ENCODE measurements around the gene MYO9B.
A peak's percentile ranks its signal among the peaks of the same experiment; 100 is the strongest.

The MYO9B gene

GRCh38 chr19:17232258-17232657 lies 156.7 kb downstream of the MYO9B start:
- Histone ChIP-seq H3K36me3 (replicated peaks; ENCODE audit: low read depth, low read length) (peaks cover 13% of the 10 kb centered on the region), H3K79me2 (ENCODE audit: low read length) (peaks cover 11% of the 10 kb centered on the region), H3K4me1 (ENCODE audit: low read length) (peaks cover 11% of the 10 kb centered on the region), H3K27me3 (ENCODE audit: low read depth, low read length) (no peaks in the 10 kb centered on the region), H2AFZ (ENCODE audit: low read depth, low read length) (no peak overlapping the region), H3K27ac (ENCODE audit: low read length) (no peak overlapping the region), H3K4me2 (ENCODE audit: low read length) (no peak overlapping the region), H3K4me3 (ENCODE audit: low read length) (no peak overlapping the region), H4K20me1 (ENCODE audit: insufficient read depth, low read length) (peaks cover 11% of the 10 kb centered on the region; the same call in 1 of the 2 replicates), H3K9ac (ENCODE audit: low read length) (no peak overlapping the region), H3K9me3 (ENCODE audit: insufficient read depth, low read length) (no peaks in the 10 kb centered on the region)
- no peak for TF ChIP-seq CTCF (IDR thresholded peaks at IDR 0.05; ENCODE audit: low read depth, low read length)
- TF ChIP-seq EZH2phosphoT487 (IDR thresholded peaks at IDR 0.05; ENCODE audit: low read depth), result no peak

- peaks cover 11% of the 10 kb centered on the region for H3K79me2 ChIP-seq (ENCODE audit: low read length)
- peaks cover 16% of the 10 kb centered on the region for H3K36me3 ChIP-seq (replicated peaks; ENCODE audit: low read depth, low read length)
- H3K9me3 ChIP-seq (ENCODE audit: insufficient read depth, low read length), result no peaks in the 10 kb centered on the region
- H3K27me3 ChIP-seq (ENCODE audit: low read depth, low read length), result no peaks in the 10 kb centered on the region
- H4K20me1 ChIP-seq (ENCODE audit: insufficient read depth, low read length), result peaks cover 11% of the 10 kb centered on the region; the same call in 1 of the 2 replicates
- peaks cover 11% of the 10 kb centered on the region for H3K4me1 ChIP-seq (ENCODE audit: low read length)
- TF ChIP-seq CTCF (IDR thresholded peaks at IDR 0.05; ENCODE audit: low read depth, low read length) (no peak), EZH2phosphoT487 (IDR thresholded peaks at IDR 0.05; ENCODE audit: low read depth) (no peak)
- peak overlapping the region; percentile 37 for H3K27ac ChIP-seq (ENCODE audit: low read length)
- no peak overlapping the region for H2AFZ ChIP-seq (ENCODE audit: low read depth, low read length)
- peak overlapping the region; percentile 72 for H3K9ac ChIP-seq (ENCODE audit: low read length)
- peak overlapping the region; percentile 98 for H3K4me2 ChIP-seq (ENCODE audit: low read length)
- peak overlapping the region; percentile 84 for H3K4me3 ChIP-seq (ENCODE audit: low read length)
Observed at GRCh38 chr19:17234911-17235299, 159.3 kb downstream of the MYO9B start.

- peak overlapping the region; percentile 84 for H3K4me3 ChIP-seq (ENCODE audit: low read length)
- H3K27me3 ChIP-seq (ENCODE audit: low read depth, low read length), result no peaks in the 10 kb centered on the region
- no peak overlapping the region; the same call in 1 of the 2 replicates for H2AFZ ChIP-seq (ENCODE audit: low read depth, low read length)
- H3K4me1 ChIP-seq (ENCODE audit: low read length), result peaks cover 11% of the 10 kb centered on the region
- peak overlapping the region; percentile 72 for H3K9ac ChIP-seq (ENCODE audit: low read length)
- H3K79me2 ChIP-seq (ENCODE audit: low read length), result peaks cover 11% of the 10 kb centered on the region
- TF ChIP-seq CTCF (IDR thresholded peaks at IDR 0.05; ENCODE audit: low read depth, low read length) (peak; percentile 79), EZH2phosphoT487 (IDR thresholded peaks at IDR 0.05; ENCODE audit: low read depth) (no peak)
- peaks cover 16% of the 10 kb centered on the region for H3K36me3 ChIP-seq (replicated peaks; ENCODE audit: low read depth, low read length)
- peaks cover 11% of the 10 kb centered on the region; the same call in 1 of the 2 replicates for H4K20me1 ChIP-seq (ENCODE audit: insufficient read depth, low read length)
- no peaks in the 10 kb centered on the region for H3K9me3 ChIP-seq (ENCODE audit: insufficient read depth, low read length)
- H3K27ac ChIP-seq (ENCODE audit: low read length), result peak overlapping the region; percentile 37
- H3K4me2 ChIP-seq (ENCODE audit: low read length), result peak overlapping the region; percentile 98
Observed at GRCh38 chr19:17235300-17235970, 159.9 kb downstream of the MYO9B start.

GRCh38 chr19:17235971-17236777 lies 160.6 kb downstream of the MYO9B start:
- H3K4me2 ChIP-seq (ENCODE audit: low read length), result peak overlapping the region; percentile 98
- peaks cover 14% of the 10 kb centered on the region; the same call in 1 of the 2 replicates for H4K20me1 ChIP-seq (ENCODE audit: insufficient read depth, low read length)
- TF ChIP-seq EZH2phosphoT487 (IDR thresholded peaks at IDR 0.05; ENCODE audit: low read depth), result no peak
- TF ChIP-seq CTCF (IDR thresholded peaks at IDR 0.05; ENCODE audit: low read depth, low read length), result no peak
- H3K4me3 ChIP-seq (ENCODE audit: low read length), result peak overlapping the region; percentile 84
- H3K9me3 ChIP-seq (ENCODE audit: insufficient read depth, low read length), result no peaks in the 10 kb centered on the region
- peaks cover 11% of the 10 kb centered on the region for H3K4me1 ChIP-seq (ENCODE audit: low read length)
- H3K36me3 ChIP-seq (replicated peaks; ENCODE audit: low read depth, low read length), result peaks cover 12% of the 10 kb centered on the region
- H3K79me2 ChIP-seq (ENCODE audit: low read length), result peaks cover 11% of the 10 kb centered on the region
- peak overlapping the region; percentile 72 for H3K9ac ChIP-seq (ENCODE audit: low read length)
- peak overlapping the region; percentile 37; the same call in 1 of the 2 replicates for H3K27ac ChIP-seq (ENCODE audit: low read length)
- H2AFZ ChIP-seq (ENCODE audit: low read depth, low read length), result no peak overlapping the region; the same call in 1 of the 2 replicates
- H3K27me3 ChIP-seq (ENCODE audit: low read depth, low read length), result no peaks in the 10 kb centered on the region

All from OCI-LY3 (cell line).